Suppressor macrophage treated with lipopolysaccharide for 4 hours (primary cell): ENCODE results near the gene DIP2B.
"Not testable (repeated sequence)": the region's sequence is repeated elsewhere in the genome, so short reads cannot be mapped to it uniquely, and the experiment has no call there.

Experiments
- DNase-seq: peaks from one replicate; pipeline ENCODE4 v3.0.0-alpha.2; 2020

DIP2B gene

GRCh38 chr12:50504798-50505674, at the start of gene DIP2B:
Gene DIP2B, plus strand, starts transcription at chr12:50504985. Its CDS starts 156 bp downstream, at chr12:50505141.
- DNase-seq = peak; percentile 97

DNA sequence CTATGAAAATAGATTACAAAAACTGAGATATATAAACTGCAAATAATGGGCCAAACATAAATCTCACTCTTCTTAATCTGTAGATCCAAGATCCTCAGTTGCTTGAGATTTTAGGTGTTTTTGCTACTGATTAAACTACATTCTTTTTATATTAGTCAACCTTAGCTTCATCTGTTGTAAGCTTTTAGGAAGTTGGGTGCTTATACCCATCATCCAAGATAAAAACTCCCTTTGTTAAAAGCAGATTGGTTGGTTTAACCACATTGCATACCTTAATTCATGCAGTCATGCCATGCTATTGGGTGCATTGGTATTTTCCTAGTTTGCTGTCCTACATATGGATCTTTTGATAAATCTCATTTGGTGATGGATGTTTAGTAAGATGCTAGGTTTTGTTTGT, 46.2 kb upstream of the DIP2B start:
- DNase-seq = no peak

GRCh38 chr12:50467439-50467838, 37.3 kb upstream of the DIP2B start:
- no peak for DNase-seq

DNA sequence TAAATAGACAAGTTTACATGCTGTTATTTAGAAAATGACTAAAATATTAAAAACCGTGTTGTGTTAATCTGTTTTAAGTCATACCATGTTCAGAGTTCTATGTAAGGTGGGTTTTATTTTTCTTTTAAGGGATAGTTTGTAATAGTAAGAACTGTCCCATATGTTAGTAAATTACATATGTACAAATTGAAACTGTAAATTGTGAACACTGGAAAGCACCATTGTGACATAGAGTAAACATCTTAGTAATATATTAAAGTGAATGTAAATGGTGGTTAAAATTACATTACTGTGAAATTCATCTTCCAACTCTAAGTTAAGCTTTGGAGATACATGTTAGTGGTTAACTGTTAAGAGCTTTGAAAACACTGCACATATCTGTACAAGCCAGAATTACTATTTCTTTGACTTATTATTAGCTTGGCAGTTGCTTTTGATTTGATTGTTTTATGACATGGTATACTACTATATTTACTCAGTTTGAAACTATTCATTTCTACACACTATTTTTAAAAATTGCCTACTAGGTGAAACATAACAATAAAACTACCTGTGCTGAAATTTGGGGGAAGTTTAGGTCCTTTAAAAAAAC, 27.4 kb upstream of the DIP2B start:
- no peak for DNase-seq

DNA sequence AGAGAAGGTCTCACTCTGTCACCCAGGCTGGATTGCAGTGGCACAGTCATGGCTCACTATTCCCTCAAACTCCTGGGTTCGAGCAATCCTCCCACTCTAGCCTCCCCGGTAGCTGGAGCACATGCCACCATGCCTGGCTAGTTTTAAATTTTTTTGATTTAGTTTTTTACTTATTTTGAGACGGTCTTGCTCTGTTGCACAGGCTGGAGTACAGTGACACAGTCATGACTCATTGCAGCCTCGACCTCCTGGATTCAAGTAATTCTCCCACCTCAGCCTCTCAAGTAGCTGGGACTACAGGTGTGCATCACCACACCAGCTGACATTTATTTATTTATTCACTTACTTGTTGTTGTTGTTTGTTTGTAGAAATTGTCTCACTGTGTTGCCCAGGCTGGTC, 22.2 kb upstream of the DIP2B start:
- DNase-seq = no peak

- DNase-seq = no peak
Measured at GRCh38 chr12:50483488-50483887, 21.3 kb upstream of the DIP2B start.

GRCh38 chr12:50488801-50489200, 16.0 kb upstream of the DIP2B start:
- no peak for DNase-seq

DNA sequence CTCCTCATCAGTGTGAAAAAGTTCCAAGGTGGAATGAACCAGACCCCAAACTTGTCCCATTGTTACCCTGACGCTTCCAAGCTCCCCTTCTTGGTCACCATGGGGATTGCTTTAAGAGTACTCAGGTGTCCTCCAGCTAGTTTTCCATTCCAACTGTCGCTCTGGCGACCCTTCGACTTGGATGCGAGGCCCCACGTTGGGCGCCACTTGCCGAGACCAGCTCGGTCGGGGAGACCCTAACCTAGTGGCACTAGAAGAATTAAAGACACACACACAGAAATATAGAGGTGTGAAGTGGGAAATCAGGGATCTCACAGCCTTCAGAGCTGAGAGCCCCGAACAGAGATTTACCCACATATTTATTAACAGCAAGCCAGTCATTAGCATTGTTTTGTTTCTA, 6.7 kb upstream of the DIP2B start:
- DNase-seq = not testable (repeated sequence)

- peak; percentile 68 for DNase-seq
Measured at GRCh38 chr12:50505675-50506530, 1.1 kb downstream of the DIP2B start.

GRCh38 chr12:50506753-50507473, 2.1 kb downstream of the DIP2B start:
- no peak for DNase-seq

DNA sequence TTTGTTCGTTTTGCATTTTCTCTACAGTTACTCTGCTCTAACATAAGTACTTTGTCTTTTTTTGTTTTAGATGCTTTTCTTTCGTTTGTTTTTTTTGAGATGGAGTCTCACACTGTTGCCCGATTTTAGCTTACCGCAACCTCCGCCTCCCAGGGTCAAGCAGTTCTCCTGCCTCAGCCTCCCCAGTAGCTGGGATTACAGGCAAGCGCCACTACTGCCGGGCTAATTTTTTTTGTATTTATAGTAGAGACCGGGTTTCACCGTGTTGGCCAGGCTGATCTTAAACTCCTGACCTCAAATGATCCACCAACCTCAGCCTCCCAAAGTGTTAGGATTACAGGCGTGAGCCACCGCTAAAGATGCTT, 2.7 kb downstream of the DIP2B start:
- no peak for DNase-seq

GRCh38 chr12:50507930-50508329, 3.1 kb downstream of the DIP2B start:
- no peak for DNase-seq

DNA sequence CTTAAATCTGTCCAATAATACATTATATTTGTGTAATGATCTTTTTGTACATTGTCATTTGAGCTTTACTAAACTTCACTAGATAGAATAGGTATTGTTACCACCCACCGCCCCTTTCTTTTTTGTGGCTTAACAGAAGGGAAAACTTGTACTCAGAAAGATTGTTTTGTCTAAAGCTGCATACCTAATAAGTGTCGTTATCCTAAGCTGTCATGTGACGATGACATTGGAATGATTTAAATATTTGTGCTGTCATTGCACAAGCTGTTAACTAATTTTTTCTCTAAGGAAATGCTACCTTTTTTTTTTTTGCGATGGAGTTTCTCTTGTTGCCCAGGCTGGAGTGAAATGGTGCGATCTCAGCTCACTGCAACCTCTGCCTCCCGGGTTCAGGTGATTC, 3.6 kb downstream of the DIP2B start:
- DNase-seq = peak; percentile 44

DNA sequence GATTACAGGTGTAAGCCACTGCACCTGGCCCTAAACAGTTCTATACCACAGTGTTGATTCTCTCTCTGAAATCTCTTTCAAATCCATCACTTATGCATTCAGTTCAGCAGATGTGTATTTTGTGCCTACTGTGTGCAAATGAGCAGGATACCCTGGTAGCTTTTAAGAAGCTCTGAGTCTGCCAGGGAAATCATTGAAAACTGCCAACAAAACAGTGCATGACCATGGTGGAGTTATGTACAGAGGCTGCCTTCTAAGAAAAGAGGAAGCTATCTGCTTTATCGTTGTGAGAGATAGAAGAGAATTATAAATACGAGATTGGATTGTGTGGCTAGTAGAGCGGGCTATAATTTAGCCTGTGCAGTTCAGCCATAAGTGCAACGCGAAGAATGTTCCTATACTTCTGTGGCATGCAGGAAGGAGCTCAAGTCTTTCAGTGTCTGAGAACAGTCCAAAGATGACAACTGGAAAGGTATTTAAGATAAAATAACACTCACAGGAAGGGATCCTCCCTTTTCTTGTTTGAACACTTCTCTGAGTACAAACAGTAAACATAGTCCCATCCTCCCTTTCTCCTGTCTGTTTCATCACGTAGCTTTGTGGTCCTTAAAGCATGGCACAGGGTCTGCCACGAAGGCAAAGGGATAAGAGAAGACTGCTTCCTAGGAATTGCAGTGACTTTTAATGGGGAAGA, 4.3 kb downstream of the DIP2B start:
- DNase-seq = peak; percentile 35

DNA sequence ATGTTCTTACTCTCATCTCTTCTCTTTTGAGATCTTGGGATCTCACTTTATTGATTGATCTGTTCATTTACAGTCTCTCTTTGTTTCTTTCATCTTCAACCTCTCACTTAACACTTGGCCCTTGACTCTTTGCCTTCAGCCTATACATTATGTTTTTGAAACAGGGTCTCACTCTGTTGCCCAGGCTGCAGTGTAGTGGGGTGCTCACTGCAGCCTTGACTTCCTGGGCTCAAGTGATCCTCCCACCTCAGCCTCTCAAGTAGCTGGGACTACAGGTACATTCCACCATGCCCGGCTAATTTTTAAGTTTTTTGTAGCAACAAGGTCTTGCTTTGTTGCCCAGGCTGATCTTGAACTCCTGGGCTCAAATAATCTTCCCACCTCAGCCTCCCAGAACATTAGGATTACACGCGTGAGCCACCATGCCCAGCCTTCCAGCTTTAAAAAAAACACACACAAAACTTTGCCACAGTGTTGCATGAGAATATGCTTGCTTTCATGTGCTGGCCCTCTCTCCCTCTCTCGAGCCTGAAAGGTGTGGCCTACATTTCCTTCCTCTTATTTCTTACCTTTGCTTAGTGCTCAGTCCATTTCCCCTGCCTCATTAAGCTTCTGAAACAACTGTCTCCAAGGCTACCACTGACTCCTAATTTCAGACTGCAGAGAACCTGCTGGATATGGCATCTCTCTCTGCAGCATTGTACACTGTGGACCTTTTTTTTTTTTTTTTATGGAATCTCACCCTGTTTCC, 9.9 kb downstream of the DIP2B start:
- no peak for DNase-seq

DNA sequence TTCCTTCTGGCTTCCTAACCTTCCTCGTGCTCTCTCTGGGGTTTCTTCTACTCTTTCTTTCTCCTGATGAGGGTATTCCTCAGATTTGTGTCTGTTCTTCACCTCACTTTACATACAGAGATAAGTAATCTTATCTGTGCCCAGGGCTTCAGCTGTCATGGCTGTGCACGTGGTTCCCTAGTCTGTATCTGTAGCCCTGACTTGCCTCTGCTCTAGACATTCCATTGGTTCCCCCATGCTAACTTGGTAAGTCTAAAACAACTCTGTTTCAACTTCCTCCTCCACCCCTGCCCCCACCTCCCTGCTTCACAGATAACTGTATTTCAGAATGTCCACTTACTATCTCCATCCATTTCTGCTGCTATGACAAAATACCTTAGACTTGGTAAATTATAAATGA, 10.8 kb downstream of the DIP2B start:
- peak; percentile 39 for DNase-seq

DNA sequence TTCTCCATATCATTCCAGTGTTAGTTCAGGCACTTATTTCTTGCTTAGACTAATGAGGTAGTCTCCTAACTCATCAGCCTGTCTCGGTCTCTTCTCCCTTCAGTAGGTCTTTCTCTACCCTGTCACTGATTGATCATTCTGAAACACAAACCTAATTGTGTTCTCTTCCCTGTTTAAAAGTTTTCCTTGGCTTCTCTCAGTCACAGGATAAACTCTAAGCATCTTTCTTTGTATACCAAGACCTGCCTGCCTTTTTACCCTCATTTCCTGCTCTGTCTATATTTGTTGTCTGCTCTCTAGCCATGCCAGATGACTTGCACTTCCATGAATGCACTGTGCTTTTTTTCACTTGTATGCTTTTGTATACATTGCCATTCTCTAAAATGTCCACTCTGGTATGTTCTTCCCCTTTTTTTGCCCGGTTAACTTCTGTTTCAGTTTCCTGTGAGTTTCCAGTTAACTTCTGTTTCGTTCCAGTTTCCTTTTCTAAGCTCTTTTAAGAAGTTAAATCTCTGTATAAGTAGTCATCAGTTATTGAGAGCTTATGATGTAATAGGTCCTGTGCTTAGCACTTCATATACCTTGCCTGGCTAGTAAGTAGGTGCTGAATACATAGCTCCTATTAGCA, 12.8 kb downstream of the DIP2B start:
- peak; percentile 94 for DNase-seq

DNA sequence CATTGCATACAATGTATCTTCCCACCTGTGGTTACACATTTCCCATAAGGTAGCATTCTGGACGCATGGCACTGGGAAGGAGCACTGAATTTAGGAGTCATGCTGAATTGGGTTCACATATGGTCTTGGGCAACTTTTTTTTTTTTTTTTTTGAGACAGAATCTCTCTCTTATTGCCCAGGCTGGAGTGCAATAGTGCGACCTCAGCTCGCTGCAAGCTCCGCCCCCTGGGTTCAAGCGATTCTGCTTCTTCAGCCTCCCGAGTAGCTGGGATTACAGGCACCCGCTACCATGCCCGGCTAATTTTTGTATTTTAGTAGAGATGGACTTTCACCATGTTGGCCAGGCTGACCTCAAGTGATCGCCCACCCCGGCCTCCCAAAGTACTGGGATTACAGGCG, 13.3 kb downstream of the DIP2B start:
- DNase-seq = peak; percentile 34

- DNase-seq = peak; percentile 16
Measured at GRCh38 chr12:50519353-50519752, 14.6 kb downstream of the DIP2B start.

DNA sequence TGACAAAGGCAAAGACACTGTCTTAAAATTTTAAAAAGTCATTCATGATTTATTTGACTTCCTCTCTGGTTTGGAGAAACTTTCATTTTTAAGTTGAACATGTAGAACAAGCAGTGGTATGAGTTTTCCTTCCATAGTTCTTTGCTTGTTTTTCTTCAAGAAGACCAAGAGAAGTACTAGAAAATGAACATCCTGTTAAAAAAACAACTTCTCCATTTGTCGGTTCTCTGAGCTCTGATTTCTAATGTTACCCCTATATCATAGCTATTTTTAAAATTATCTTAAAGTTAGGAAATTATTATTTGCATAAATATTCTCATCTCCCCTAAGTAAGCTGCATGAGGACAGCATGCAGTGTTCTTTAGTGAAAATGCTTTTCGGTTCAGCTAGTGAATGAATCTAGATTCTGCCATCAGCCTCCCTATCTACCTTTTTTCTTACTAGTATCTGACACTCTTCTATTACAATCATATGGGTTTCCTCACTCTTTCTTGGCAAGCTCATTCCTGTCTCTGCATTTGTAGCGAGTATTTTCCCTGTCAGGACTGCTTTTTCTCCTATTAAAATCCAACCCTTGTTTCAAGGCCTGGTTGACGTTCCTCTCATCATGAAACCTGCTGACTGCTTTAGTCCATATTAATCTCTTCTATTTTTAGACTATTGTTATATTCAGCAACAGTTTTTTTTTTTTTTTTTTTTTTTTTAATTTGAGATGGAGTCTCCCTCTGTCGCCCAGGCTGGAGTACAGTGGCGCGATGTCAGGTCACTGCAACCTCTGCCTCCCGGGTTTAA, 15.8 kb downstream of the DIP2B start:
- DNase-seq = peak; percentile 38
